DND-41 (cell line): Measurements from ENCODE around the gene GAS7.

Experiments
- EZH2 ChIP-seq: IDR thresholded peaks from 3 replicates; pipeline ENCODE4 v1.6.1; 2012; ENCODE audit warnings: borderline replicate concordance, low read depth, mild to moderate bottlenecking, moderate library complexity, low read length, inconsistent platforms; ENCODE audit not compliant: severe bottlenecking
- TF ChIP-seq, protein P1 (sequence below): IDR thresholded peaks from 2 replicates; pipeline ENCODE4 v1.5.1; 2012; ENCODE audit warnings: borderline replicate concordance, low read length, moderate library complexity, mild to moderate bottlenecking; ENCODE audit not compliant: poor library complexity, severe bottlenecking; ENCODE audit errors: extremely low read depth

DNA sequence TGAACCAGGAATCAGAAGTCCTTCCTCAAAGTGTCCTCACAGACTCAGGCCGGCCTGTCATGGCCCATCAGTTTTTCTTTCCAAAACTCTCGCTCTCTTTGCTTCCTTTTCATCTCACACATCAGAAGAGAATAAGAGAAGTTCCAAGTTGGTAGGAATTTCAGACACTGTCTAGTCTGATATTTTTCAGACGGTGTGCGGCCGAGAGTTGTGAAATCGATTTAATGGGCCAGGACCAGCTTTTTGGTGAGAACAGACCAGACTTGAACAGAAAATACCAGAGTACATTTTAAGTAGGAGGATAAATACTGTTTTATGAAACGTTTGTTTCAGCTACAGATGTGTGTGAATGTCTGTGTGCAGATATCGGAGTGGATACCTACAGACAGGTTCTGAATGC, 268.5 kb downstream of the GAS7 start:
- TF ChIP-seq, protein P1, sequence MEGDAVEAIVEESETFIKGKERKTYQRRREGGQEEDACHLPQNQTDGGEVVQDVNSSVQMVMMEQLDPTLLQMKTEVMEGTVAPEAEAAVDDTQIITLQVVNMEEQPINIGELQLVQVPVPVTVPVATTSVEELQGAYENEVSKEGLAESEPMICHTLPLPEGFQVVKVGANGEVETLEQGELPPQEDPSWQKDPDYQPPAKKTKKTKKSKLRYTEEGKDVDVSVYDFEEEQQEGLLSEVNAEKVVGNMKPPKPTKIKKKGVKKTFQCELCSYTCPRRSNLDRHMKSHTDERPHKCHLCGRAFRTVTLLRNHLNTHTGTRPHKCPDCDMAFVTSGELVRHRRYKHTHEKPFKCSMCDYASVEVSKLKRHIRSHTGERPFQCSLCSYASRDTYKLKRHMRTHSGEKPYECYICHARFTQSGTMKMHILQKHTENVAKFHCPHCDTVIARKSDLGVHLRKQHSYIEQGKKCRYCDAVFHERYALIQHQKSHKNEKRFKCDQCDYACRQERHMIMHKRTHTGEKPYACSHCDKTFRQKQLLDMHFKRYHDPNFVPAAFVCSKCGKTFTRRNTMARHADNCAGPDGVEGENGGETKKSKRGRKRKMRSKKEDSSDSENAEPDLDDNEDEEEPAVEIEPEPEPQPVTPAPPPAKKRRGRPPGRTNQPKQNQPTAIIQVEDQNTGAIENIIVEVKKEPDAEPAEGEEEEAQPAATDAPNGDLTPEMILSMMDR, result no peak
- TF ChIP-seq EZH2, result no peak
